Endometrium (tissue), 2 donors: ENCODE results near the gene DOCK10.

Experiments used
- FAIRE-seq: peaks from 2 replicates; lab custom pipeline; 2012; peaks lifted over from hg19 to GRCh38; lab: Jason Lieb, UNC
- donor health status: control.
- donor health status: control.

DOCK10 gene

GRCh38 chr2:225011585-225011984, 30.7 kb downstream of the DOCK10 start:
- FAIRE-seq, result no peak

GRCh38 chr2:225010804-225011203, 31.5 kb downstream of the DOCK10 start:
- FAIRE-seq, result no peak

- no peak for FAIRE-seq
Measured at GRCh38 chr2:225009768-225010167, 32.5 kb downstream of the DOCK10 start.

GRCh38 chr2:225008935-225009334, 33.3 kb downstream of the DOCK10 start:
- no peak for FAIRE-seq

GRCh38 chr2:225008179-225008856, 34.0 kb downstream of the DOCK10 start:
- no peak for FAIRE-seq

- no peak for FAIRE-seq
Measured at GRCh38 chr2:225006730-225007129, 35.5 kb downstream of the DOCK10 start.

GRCh38 chr2:225004597-225004996, 37.7 kb downstream of the DOCK10 start:
- no peak for FAIRE-seq

- no peak for FAIRE-seq
Measured at GRCh38 chr2:225002656-225003045, 39.6 kb downstream of the DOCK10 start.

GRCh38 chr2:225002039-225002655, 40.1 kb downstream of the DOCK10 start:
- FAIRE-seq, result no peak

GRCh38 chr2:224999754-225000153, 42.5 kb downstream of the DOCK10 start:
- no peak for FAIRE-seq

- FAIRE-seq, result no peak
Measured at GRCh38 chr2:224999321-224999720, 42.9 kb downstream of the DOCK10 start.

- no peak for FAIRE-seq
Measured at GRCh38 chr2:224997802-224998201, 44.5 kb downstream of the DOCK10 start.

- no peak for FAIRE-seq
Measured at GRCh38 chr2:224995419-224995818, 46.8 kb downstream of the DOCK10 start.

GRCh38 chr2:224994242-224994823, 47.9 kb downstream of the DOCK10 start:
- FAIRE-seq, result no peak

- FAIRE-seq, result no peak
Measured at GRCh38 chr2:224990710-224991109, 51.6 kb downstream of the DOCK10 start.

- FAIRE-seq, result no peak
Measured at GRCh38 chr2:224987733-224988132, 54.5 kb downstream of the DOCK10 start.

GRCh38 chr2:224986477-224986876, 55.8 kb downstream of the DOCK10 start:
- no peak for FAIRE-seq

- FAIRE-seq, result no peak
Measured at GRCh38 chr2:224984637-224985036, 57.6 kb downstream of the DOCK10 start.

GRCh38 chr2:224983712-224984554, 58.3 kb downstream of the DOCK10 start:
- no peak for FAIRE-seq

GRCh38 chr2:224982910-224983711, 59.2 kb downstream of the DOCK10 start:
- FAIRE-seq, result no peak

GRCh38 chr2:224982226-224982625, 60.0 kb downstream of the DOCK10 start:
- FAIRE-seq, result no peak
